ENCODE data around the gene EIF4G3. TPM values are rescaled to one million over a fixed set of nuclear protein-coding genes. Genes with fewer than 3 reads are reported as not detected.

Gene EIF4G3
- total and polyA plus RNA-seq, 2 donors (not counting 1 experiment from before 2014, with no cell fraction given) = 33.6 to 76.0 TPM

DNA sequence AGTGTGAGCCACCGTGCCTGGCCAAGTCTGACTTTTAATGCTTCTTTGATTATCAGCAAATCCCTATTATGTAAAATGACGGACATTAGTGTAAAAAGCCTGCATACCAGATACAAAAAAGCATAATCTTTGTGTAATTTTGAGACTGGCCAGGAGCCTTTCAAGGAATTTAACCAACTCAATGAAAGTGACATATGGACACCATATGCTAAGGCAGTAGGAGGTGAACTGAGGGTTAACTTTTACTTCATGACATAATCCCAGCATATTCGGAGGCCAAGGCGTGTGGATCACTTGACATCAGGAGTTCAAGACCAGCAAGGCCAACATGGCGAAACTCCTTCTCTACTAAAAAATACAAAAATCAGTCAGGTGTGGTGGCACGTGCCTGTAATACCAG is 94.6 kb downstream of the EIF4G3 start:
- no peaks in the 10 kb centered on the region for H3K4me1 ChIP-seq (ENCODE audit: control insufficient read depth in 2 of 2, insufficient read depth in 2 of 2, low read length in 2 of 2)
- H3K4me2 ChIP-seq (replicated peaks; ENCODE audit: low read depth, low read length, poor library complexity, severe bottlenecking) = no peak overlapping the region
- peaks cover 41% of the 10 kb centered on the region for H3K79me2 ChIP-seq (ENCODE audit: control insufficient read depth, insufficient read depth, low read length)
- no peak overlapping the region for H3K4me3 ChIP-seq (ENCODE audit: control extremely low read depth in 1 of 5, extremely low read depth in 1 of 5, insufficient read depth in 1 of 5, low read depth in 2 of 5, low read length in 4 of 5)
- TF ChIP-seq EZH2 (IDR thresholded peaks at IDR 0.05; ENCODE audit: borderline replicate concordance, insufficient read depth, low read depth, low read length, poor library complexity, severe bottlenecking) = no peak
- TF ChIP-seq, protein P1, sequence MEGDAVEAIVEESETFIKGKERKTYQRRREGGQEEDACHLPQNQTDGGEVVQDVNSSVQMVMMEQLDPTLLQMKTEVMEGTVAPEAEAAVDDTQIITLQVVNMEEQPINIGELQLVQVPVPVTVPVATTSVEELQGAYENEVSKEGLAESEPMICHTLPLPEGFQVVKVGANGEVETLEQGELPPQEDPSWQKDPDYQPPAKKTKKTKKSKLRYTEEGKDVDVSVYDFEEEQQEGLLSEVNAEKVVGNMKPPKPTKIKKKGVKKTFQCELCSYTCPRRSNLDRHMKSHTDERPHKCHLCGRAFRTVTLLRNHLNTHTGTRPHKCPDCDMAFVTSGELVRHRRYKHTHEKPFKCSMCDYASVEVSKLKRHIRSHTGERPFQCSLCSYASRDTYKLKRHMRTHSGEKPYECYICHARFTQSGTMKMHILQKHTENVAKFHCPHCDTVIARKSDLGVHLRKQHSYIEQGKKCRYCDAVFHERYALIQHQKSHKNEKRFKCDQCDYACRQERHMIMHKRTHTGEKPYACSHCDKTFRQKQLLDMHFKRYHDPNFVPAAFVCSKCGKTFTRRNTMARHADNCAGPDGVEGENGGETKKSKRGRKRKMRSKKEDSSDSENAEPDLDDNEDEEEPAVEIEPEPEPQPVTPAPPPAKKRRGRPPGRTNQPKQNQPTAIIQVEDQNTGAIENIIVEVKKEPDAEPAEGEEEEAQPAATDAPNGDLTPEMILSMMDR (IDR thresholded peaks at IDR 0.05) = no peak
- DNase-seq (no peak), ATAC-seq (ENCODE audit: low read depth) (no peak)
- H3K36me3 ChIP-seq (replicated peaks in 1 of 2; ENCODE audit: control extremely low read depth in 1 of 2, control insufficient read depth in 1 of 2, extremely low read depth in 1 of 2, insufficient read depth in 2 of 2, low read length in 1 of 2) = peaks cover 13 to 25% of the 10 kb centered on the region in 2 experiments
- H3K9ac ChIP-seq (ENCODE audit: low read length) = no peak overlapping the region
- Mint-ChIP-seq H3K4me3 (no peak overlapping the region), H3K9me3 (ENCODE audit: insufficient read depth) (no peaks in the 10 kb centered on the region), H3K27me3 (no peaks in the 10 kb centered on the region), H3K4me1 (peaks cover 6% of the 10 kb centered on the region), H3K27ac (no peak overlapping the region)
- intact Hi-C loops (cut with micrococcal nuclease) = no loop called here
- peaks cover 0 to 1% (median 0%) of the 10 kb centered on the region in 3 donors for H3K9me3 ChIP-seq (ENCODE audit: control extremely low read depth in 1 of 3, control insufficient read depth in 2 of 3, insufficient read depth in 1 of 3, low read length in 2 of 3)
- ChIA-PET POLR2A (no interaction called here), CTCF (interaction anchor here (0.7 kb wide), 1 partner anchor 1165 kb away, joined by 3 read pairs; no protein-coding TSS in a partner anchor)
- WGBS (ENCODE audit: insufficient coverage) = 100% methylated on average over 3 of the region's 6 CpGs
- H4K20me1 ChIP-seq (ENCODE audit: control insufficient read depth, insufficient read depth, low read length, poor library complexity, severe bottlenecking) = peaks cover 5% of the 10 kb centered on the region
- H3K27me3 ChIP-seq (replicated peaks in 1 of 4; ENCODE audit: control extremely low read depth in 1 of 4, control insufficient read depth in 3 of 4, insufficient read depth in 4 of 4, low read length in 3 of 4) = no peaks in the 10 kb centered on the region
- no peak overlapping the region for H2AFZ ChIP-seq (ENCODE audit: insufficient read depth, low read depth, low read length, poor library complexity, severe bottlenecking)
- H3K27ac ChIP-seq (ENCODE audit: low read length in 2 of 2) = no peak overlapping the region

GRCh38 chr1:21077085-21077484 is 99.6 kb downstream of the EIF4G3 start:
- DNase-seq (no peak), ATAC-seq (ENCODE audit: low read depth) (no peak)
- Histone ChIP-seq H2AFZ (ENCODE audit: insufficient read depth, low read depth, low read length, poor library complexity, severe bottlenecking) (no peak overlapping the region), H3K79me2 (ENCODE audit: control insufficient read depth, insufficient read depth, low read length) (peaks cover 47% of the 10 kb centered on the region), H3K4me1 (ENCODE audit: control insufficient read depth in 2 of 2, insufficient read depth in 2 of 2, low read length in 2 of 2) (no peaks in the 10 kb centered on the region), H3K36me3 (replicated peaks in 1 of 2; ENCODE audit: control extremely low read depth in 1 of 2, control insufficient read depth in 1 of 2, extremely low read depth in 1 of 2, insufficient read depth in 2 of 2, low read length in 1 of 2) (peaks cover 5 to 19% of the 10 kb centered on the region in 2 experiments), H3K27ac (ENCODE audit: low read length in 2 of 2) (no peak overlapping the region), H3K4me2 (replicated peaks; ENCODE audit: low read depth, low read length, poor library complexity, severe bottlenecking) (no peak overlapping the region), H3K27me3 (replicated peaks in 1 of 4; ENCODE audit: control extremely low read depth in 1 of 4, control insufficient read depth in 3 of 4, insufficient read depth in 4 of 4, low read length in 3 of 4) (no peaks in the 10 kb centered on the region), H3K4me3 (ENCODE audit: control extremely low read depth in 1 of 5, extremely low read depth in 1 of 5, insufficient read depth in 1 of 5, low read depth in 2 of 5, low read length in 4 of 5) (no peak overlapping the region), H4K20me1 (ENCODE audit: control insufficient read depth, insufficient read depth, low read length, poor library complexity, severe bottlenecking) (peaks cover 11% of the 10 kb centered on the region), H3K9ac (ENCODE audit: low read length) (no peak overlapping the region), H3K9me3 (ENCODE audit: control extremely low read depth in 1 of 3, control insufficient read depth in 2 of 3, insufficient read depth in 1 of 3, low read length in 2 of 3) (no peaks in the 10 kb centered on the region)
- TF ChIP-seq, protein P1 (IDR thresholded peaks at IDR 0.05) = no peak
- no peak for TF ChIP-seq EZH2 (IDR thresholded peaks at IDR 0.05; ENCODE audit: borderline replicate concordance, insufficient read depth, low read depth, low read length, poor library complexity, severe bottlenecking)
- Mint-ChIP-seq H3K9me3 (ENCODE audit: insufficient read depth) (no peaks in the 10 kb centered on the region), H3K27me3 (no peaks in the 10 kb centered on the region), H3K4me1 (peaks cover 10% of the 10 kb centered on the region), H3K4me3 (no peak overlapping the region), H3K27ac (no peak overlapping the region)
- ChIA-PET CTCF (no interaction called here), POLR2A (no interaction called here)
- intact Hi-C loops (cut with micrococcal nuclease) = no loop called here
